OCI-LY7 (cell line): ENCODE data around the gene SLC22A16. TPM values are rescaled to one million over a fixed set of nuclear protein-coding genes. Genes with fewer than 3 reads are reported as not detected.
A peak's percentile ranks its signal among the peaks of the same experiment; 100 is the strongest.

Source experiments
- Bru-seq: library from RNA; stranded (reverse); fragments of 400-500 nt; gene quantifications from one replicate; lab custom pipeline; 2021; lab: Mats Ljungman, UMichigan
- BruChase-seq, 2 experiments: library from RNA; stranded (reverse); fragments of 400-500 nt; gene quantifications; one replicate each; lab custom pipeline; 2021; lab: Mats Ljungman, UMichigan
- BruUV-seq: library from RNA; stranded (reverse); fragments of 400-500 nt; replicated peaks from 2 replicates; lab custom pipeline; 2021; lab: Mats Ljungman, UMichigan
- CTCF ChIA-PET: fragments of 300-600 bp; sonication (Branson Sonifier 250); formaldehyde crosslinking; loops from one replicate; lab custom pipeline; 2022; ENCODE audit warnings: antibody characterized with exemption; ENCODE audit not compliant: unreplicated experiment; lab: Charles Lee
- POLR2A ChIA-PET: fragments of 300-600 bp; sonication (Branson Sonifier 250); formaldehyde crosslinking; loops from one replicate; lab custom pipeline; 2022; ENCODE audit warnings: antibody characterized with exemption; lab: Charles Lee
- DNase-seq: peaks from one replicate; pipeline ENCODE4 v3.0.0-alpha.2; 2015; ENCODE audit warnings: low spot score
- H2AFZ ChIP-seq: fragments of 200-600 bp; sonication (generic), shearing (Covaris generic); 2 replicates; pipeline ENCODE4 v1.6.1; 2014; ENCODE audit warnings: mild to moderate bottlenecking, antibody characterized with exemption, low read length, moderate library complexity
- H3K27ac ChIP-seq: fragments of 200-600 bp; sonication (generic); 2 replicates; pipeline ENCODE4 v1.5.1; 2014; ENCODE audit warnings: mixed run types, low read depth, mild to moderate bottlenecking, moderate library complexity, low read length, inconsistent platforms; ENCODE audit not compliant: poor library complexity, severe bottlenecking
- H3K36me3 ChIP-seq: fragments of 200-600 bp; sonication (generic); 2 replicates; pipeline ENCODE4 v1.6.1; 2014; ENCODE audit warnings: mild to moderate bottlenecking, antibody characterized with exemption, low read length, moderate library complexity, mixed read lengths; ENCODE audit not compliant: insufficient read depth
- H3K4me1 ChIP-seq: fragments of 200-600 bp; sonication (generic); 2 replicates; pipeline ENCODE4 v1.5.1; 2014; ENCODE audit warnings: mild to moderate bottlenecking, low read length; ENCODE audit not compliant: insufficient read depth, poor library complexity, severe bottlenecking
- H3K4me2 ChIP-seq: fragments of 200-600 bp; sonication (generic); 2 replicates; pipeline ENCODE4 v1.6.1; 2014; ENCODE audit warnings: mild to moderate bottlenecking, low read length
- H3K4me3 ChIP-seq: fragments of 200-600 bp; sonication (generic); 2 replicates; pipeline ENCODE4 v1.5.1; 2014; ENCODE audit warnings: mild to moderate bottlenecking, low read depth, low read length; ENCODE audit not compliant: poor library complexity, severe bottlenecking
- H3K79me2 ChIP-seq: fragments of 200-600 bp; sonication (generic); 2 replicates; pipeline ENCODE4 v1.6.1; 2016; ENCODE audit warnings: low read depth, mild to moderate bottlenecking, low read length, moderate library complexity, mixed read lengths; ENCODE audit not compliant: insufficient read depth
- H3K9me2 ChIP-seq: fragments of 200-600 bp; sonication (generic); 2 replicates; pipeline ENCODE4 v1.6.1; 2016; ENCODE audit warnings: mild to moderate bottlenecking, low read length, mixed read lengths; ENCODE audit not compliant: insufficient read depth
- H3K9me3 ChIP-seq: fragments of 200-600 bp; sonication (generic); 2 replicates; pipeline ENCODE4 v1.6.1; 2014; ENCODE audit warnings: mild to moderate bottlenecking, mixed run types, low read length, mixed read lengths
- H4K20me1 ChIP-seq: fragments of 200-600 bp; sonication (generic); 2 replicates; pipeline ENCODE4 v1.6.1; 2014; ENCODE audit warnings: mild to moderate bottlenecking, antibody characterized with exemption, low read length, moderate library complexity, mixed read lengths; ENCODE audit not compliant: insufficient read depth
- CTCF ChIP-seq: fragments of 200-600 bp; sonication (generic); conservative IDR thresholded peaks from 2 replicates; pipeline ENCODE4 v1.5.1; 2014; ENCODE audit warnings: mild to moderate bottlenecking, antibody characterized with exemption, low read length, moderate library complexity, mixed read lengths
- EZH2phosphoT487 ChIP-seq: fragments of 200-600 bp; sonication (generic); IDR thresholded peaks from 2 replicates; pipeline ENCODE4 v1.6.1; 2018; ENCODE audit warnings: low read depth, borderline replicate concordance, mild to moderate bottlenecking, mixed run types, antibody characterized with exemption, low read length, moderate library complexity, mixed read lengths
- intact Hi-C: fragments of 100-400 bp; cut with micrococcal nuclease; formaldehyde crosslinking; loops from one replicate; pipeline ENCODE4 v1.10.0; 2022; ENCODE audit not compliant: unreplicated experiment
- long read RNA-seq: library from polyadenylated mRNA; stranded (forward); transcript quantifications from one replicate; pipeline ENCODE4 v2.0.0, GENCODE V29; 2022
- total RNA-seq, 2 experiments: library from RNA; depleted of rRNA in 1 of 2; stranded (reverse); fragments of >200 nt in 1 of 2; shearing (Covaris generic) in 1 of 2; gene quantifications; 2 replicates each; pipeline ENCODE4 v1.2.3, GENCODE V29; 2014 to 2022

The SLC22A16 gene, protein sequence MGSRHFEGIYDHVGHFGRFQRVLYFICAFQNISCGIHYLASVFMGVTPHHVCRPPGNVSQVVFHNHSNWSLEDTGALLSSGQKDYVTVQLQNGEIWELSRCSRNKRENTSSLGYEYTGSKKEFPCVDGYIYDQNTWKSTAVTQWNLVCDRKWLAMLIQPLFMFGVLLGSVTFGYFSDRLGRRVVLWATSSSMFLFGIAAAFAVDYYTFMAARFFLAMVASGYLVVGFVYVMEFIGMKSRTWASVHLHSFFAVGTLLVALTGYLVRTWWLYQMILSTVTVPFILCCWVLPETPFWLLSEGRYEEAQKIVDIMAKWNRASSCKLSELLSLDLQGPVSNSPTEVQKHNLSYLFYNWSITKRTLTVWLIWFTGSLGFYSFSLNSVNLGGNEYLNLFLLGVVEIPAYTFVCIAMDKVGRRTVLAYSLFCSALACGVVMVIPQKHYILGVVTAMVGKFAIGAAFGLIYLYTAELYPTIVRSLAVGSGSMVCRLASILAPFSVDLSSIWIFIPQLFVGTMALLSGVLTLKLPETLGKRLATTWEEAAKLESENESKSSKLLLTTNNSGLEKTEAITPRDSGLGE
- total RNA-seq (2014; rRNA removed; shearing (Covaris generic)) (not detected in 2 replicates), total RNA-seq (2022) (not detected in 2 replicates), Bru-seq, nascent RNA (not detected), BruChase-seq, experiment 1, labeled RNA remaining after a 6-hour chase (not detected), BruChase-seq, experiment 2, labeled RNA remaining after a 2-hour chase (not detected)
- long read RNA-seq, result 0 reads

DNA sequence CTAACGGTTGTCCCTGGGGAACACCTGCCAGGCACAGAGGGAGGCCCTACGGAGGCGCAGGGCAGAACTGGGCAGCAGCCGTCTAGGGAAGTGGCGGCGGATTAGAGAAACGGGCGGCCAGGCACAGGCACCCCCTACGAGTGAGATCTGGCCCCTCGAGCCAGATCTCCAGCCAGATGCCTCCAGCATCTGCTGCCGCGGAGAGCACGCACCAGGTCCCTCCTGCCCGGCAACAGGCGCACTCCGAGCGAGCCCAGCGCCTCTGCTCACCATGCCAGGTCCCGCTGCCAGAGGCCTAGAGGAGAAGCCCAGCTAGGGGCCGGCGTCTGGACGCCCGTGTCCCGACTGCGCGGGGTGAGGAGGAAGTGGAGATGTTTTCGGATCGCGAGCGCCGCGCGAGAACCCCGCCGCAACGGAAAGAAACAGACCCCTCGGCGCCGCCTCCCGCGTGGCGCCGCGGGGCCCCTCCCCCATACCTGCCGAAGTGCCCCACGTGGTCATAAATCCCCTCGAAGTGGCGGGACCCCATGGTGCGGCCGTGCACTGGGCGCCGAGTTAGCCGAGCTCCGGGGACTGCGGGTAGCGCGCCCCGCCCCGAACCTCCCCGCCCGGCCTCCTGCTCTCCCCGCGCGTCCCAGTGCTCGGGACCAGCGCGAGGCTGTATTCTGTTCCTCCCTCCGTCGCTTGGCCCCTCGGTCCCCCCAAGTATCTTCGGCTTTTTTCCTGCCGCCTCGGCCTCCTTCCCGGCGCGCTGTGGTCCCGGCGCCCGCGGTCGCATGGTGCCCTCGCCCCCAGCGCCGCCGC is at the start of gene SLC22A16:
Gene SLC22A16 (minus strand): TSS at position 568 of the 804 bp plus-strand sequence. CDS start 39 bp downstream, at position 529.
- no peaks in the 10 kb centered on the region for H4K20me1 ChIP-seq
- H3K9me2 ChIP-seq, result no peaks in the 10 kb centered on the region
- no TSS peak for BruUV-seq
- intact Hi-C loops, result no loop called here
- no peaks in the 10 kb centered on the region for H3K36me3 ChIP-seq
- ChIA-PET POLR2A (no interaction called here), CTCF (no interaction called here)
- H3K4me2 ChIP-seq, result peak within 1 kb of the TSS; percentile 23; the same call in 1 of the 2 replicates
- H3K27ac ChIP-seq, result no peak within 1 kb of the TSS
- no peaks in the 10 kb centered on the region for H3K79me2 ChIP-seq
- 0 out of 2 replicates have a peak, but pooled peaks cover 5% of the 10 kb centered on the region for H3K9me3 ChIP-seq
- H3K4me3 ChIP-seq, result no peak within 1 kb of the TSS
- H2AFZ ChIP-seq, result no peak within 1 kb of the TSS
- DNase-seq, result no peak
- TF ChIP-seq EZH2phosphoT487 (no peak), CTCF (no peak)
- peaks cover 5% of the 10 kb centered on the region for H3K4me1 ChIP-seq

GRCh38 chr6:110525001-110525400 is 48.6 kb upstream of the SLC22A16 start:
- Histone ChIP-seq H2AFZ (no peak overlapping the region), H3K4me2 (no peak overlapping the region), H3K79me2 (no peaks in the 10 kb centered on the region), H3K36me3 (no peaks in the 10 kb centered on the region), H3K4me3 (no peak overlapping the region), H3K9me2 (no peaks in the 10 kb centered on the region), H3K9me3 (no peaks in the 10 kb centered on the region), H3K27ac (no peak overlapping the region), H3K4me1 (no peaks in the 10 kb centered on the region), H4K20me1 (no peaks in the 10 kb centered on the region)
- DNase-seq, result no peak
- ChIA-PET POLR2A (no interaction called here), CTCF (no interaction called here)
- TF ChIP-seq CTCF (no peak), EZH2phosphoT487 (no peak)
- intact Hi-C loops, result loop anchor here (5.0 kb wide), 1 partner anchor 687 kb away; no protein-coding TSS in a partner anchor
- BruUV-seq, result no TSS peak
